ENCODE results near the gene WDR93. TPM values are rescaled to one million over a fixed set of nuclear protein-coding genes. Genes with fewer than 3 reads are reported as not detected.

Gene WDR93
- total RNA-seq, 1 experiment from 2014 or later: not detected

DNA sequence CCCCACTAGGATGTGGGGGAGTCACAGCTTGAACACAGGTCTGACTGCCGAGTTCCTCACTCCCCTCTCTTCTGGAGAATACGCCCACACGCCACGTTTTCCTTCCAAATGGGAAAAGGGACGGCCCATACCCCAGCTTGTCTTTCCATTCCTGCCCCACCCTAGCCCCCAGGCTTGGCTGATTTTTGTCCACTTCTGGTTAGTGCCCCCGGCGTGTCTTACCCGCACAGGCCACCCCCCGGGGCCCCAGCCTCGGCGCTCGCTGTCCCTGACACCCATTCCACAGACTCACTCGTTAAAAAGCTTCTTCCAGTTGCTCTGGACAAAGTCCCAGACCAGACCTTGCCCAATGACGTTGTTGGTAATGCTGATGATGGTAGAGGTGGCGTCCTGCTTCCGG lies 100.0 kb downstream of the WDR93 start:
- H4K91ac ChIP-seq (ENCODE audit: insufficient read length, low read depth, low read length): no peak overlapping the region
- H3K4me3 Mint-ChIP-seq: no peak overlapping the region
- H3K9ac ChIP-seq (ENCODE audit: extremely low read depth, insufficient read length, low read length): no peak overlapping the region
- H2BK5ac ChIP-seq (ENCODE audit: insufficient read length, low read length): no peak overlapping the region
- peaks cover 9 to 12% of the 10 kb centered on the region in 2 experiments for H3K9me3 Mint-ChIP-seq
- no peak overlapping the region for H2BK120ac ChIP-seq (ENCODE audit: low read depth, low read length, poor library complexity, severe bottlenecking)
- H3K27me3 Mint-ChIP-seq (ENCODE audit: low read depth): peaks cover 7% of the 10 kb centered on the region
- H2AK5ac ChIP-seq (ENCODE audit: insufficient read length, low read length): no peak overlapping the region
- no peak for DNase-seq
- peaks cover 4 to 9% (median 5%) of the 10 kb centered on the region in 3 experiments; a peak in 5 of 7 replicates for H3K36me3 Mint-ChIP-seq (ENCODE audit: insufficient read depth in 1 of 3, low read depth in 3 of 3)
- H3K23me2 ChIP-seq (ENCODE audit: insufficient read length, low read depth, low read length, poor library complexity, severe bottlenecking): no peaks in the 10 kb centered on the region
- no peak overlapping the region for H3K56ac ChIP-seq (ENCODE audit: insufficient read length, low read depth, low read length)
- H2BK15ac ChIP-seq (ENCODE audit: low read depth, low read length): no peak overlapping the region
- no peak for TF ChIP-seq CTCF (conservative IDR thresholded peaks at IDR 0.05)
- no peak overlapping the region for H2AFZ ChIP-seq (ENCODE audit: low read length)
- H3K18ac ChIP-seq (ENCODE audit: insufficient read length, low read depth, low read length): no peak overlapping the region
- no peak overlapping the region for H4K8ac ChIP-seq (replicated peaks; ENCODE audit: insufficient read length, low read depth, low read length)
- H3K79me2 ChIP-seq (ENCODE audit: insufficient read depth, low read length): no peaks in the 10 kb centered on the region
- no peak overlapping the region for H3K27ac Mint-ChIP-seq
- WGBS (ENCODE audit: extremely low coverage, insufficient read length, low lambda C conversion rate): no CpG with 5 or more reads among the region's 16 CpGs
- no peaks in the 10 kb centered on the region for H3K4me1 ChIP-seq (ENCODE audit: insufficient read depth, low read length)
- no peak overlapping the region for H3T11ph ChIP-seq (ENCODE audit: low read length)
- no peak overlapping the region for H4K5ac ChIP-seq (ENCODE audit: insufficient read length, low read depth, low read length)
- H2BK12ac ChIP-seq (ENCODE audit: insufficient read length, low read depth, low read length): no peak overlapping the region
- no peak overlapping the region; the same call in 1 of the 2 replicates for H3K14ac ChIP-seq (ENCODE audit: insufficient read depth, low read length)
- H2BK20ac ChIP-seq (ENCODE audit: low read depth, low read length, poor library complexity, severe bottlenecking): no peak overlapping the region
- no peaks in the 10 kb centered on the region for H3K79me1 ChIP-seq (ENCODE audit: insufficient read depth, low read depth, low read length, poor library complexity, severe bottlenecking)
- H3K9me3 ChIP-seq (ENCODE audit: control insufficient read depth, low read depth, low read length): no peaks in the 10 kb centered on the region
- no peaks in the 10 kb centered on the region for H3K27me3 ChIP-seq (ENCODE audit: insufficient read depth, low read length)
- H3K23ac ChIP-seq (ENCODE audit: insufficient read length, low read depth, low read length): no peak overlapping the region
- H3K4me2 ChIP-seq (ENCODE audit: insufficient read depth, insufficient read length, low read length): no peak overlapping the region
- no peaks in the 10 kb centered on the region for H3K4me1 Mint-ChIP-seq
- H3K27ac ChIP-seq (ENCODE audit: insufficient read length, low read depth, low read length): no peak overlapping the region
- H4K20me1 ChIP-seq (ENCODE audit: control insufficient read depth, insufficient read depth, insufficient read length): no peaks in the 10 kb centered on the region
- H3K4ac ChIP-seq (ENCODE audit: low read depth, low read length): no peak overlapping the region
